MCF 10A (cell line): Measurements from ENCODE around the gene ADIPOR1. TPM values are rescaled to one million over a fixed set of nuclear protein-coding genes. Genes with fewer than 3 reads are reported as not detected.

Experiments
- BruUV-seq: library from RNA; stranded (reverse); fragments of 400-500 nt; replicated peaks from 2 replicates; lab custom pipeline; 2021; lab: Mats Ljungman, UMichigan
- CTCF ChIA-PET: fragments of 300-600 bp; sonication (Branson Sonifier 250); formaldehyde crosslinking; extraction: SDS; loops from one replicate; lab custom pipeline; 2021; ENCODE audit warnings: antibody characterized with exemption, inconsistent platforms; lab: Yijun Ruan, JAX
- POLR2A ChIA-PET: fragments of 300-600, 350-650 bp; sonication (Branson Sonifier 250); formaldehyde crosslinking; extraction: SDS; loops from one replicate; lab custom pipeline; 2020; ENCODE audit warnings: antibody characterized with exemption, inconsistent platforms; lab: Yijun Ruan, JAX
- DNase-seq: peaks from one replicate; pipeline ENCODE4 v3.0.0-alpha.2; 2018; ENCODE audit not compliant: unreplicated experiment
- H3K27ac Mint-ChIP-seq: one replicate; pipeline ENCODE4 v1.8.0; 2022; ENCODE audit warnings: mild to moderate bottlenecking, low read depth, mixed read lengths; ENCODE audit not compliant: unreplicated experiment
- H3K27me3 Mint-ChIP-seq: one replicate; pipeline ENCODE4 v1.8.0; 2022; ENCODE audit warnings: mixed read lengths; ENCODE audit not compliant: insufficient read depth, unreplicated experiment
- H3K36me3 Mint-ChIP-seq: one replicate; pipeline ENCODE4 v1.8.0; 2022; ENCODE audit warnings: mild to moderate bottlenecking, moderate library complexity, mixed read lengths; ENCODE audit not compliant: insufficient read depth, unreplicated experiment
- H3K4me1 Mint-ChIP-seq: one replicate; pipeline ENCODE4 v1.8.0; 2022; ENCODE audit warnings: mixed read lengths; ENCODE audit not compliant: insufficient read depth, unreplicated experiment
- H3K4me3 Mint-ChIP-seq: one replicate; pipeline ENCODE4 v1.8.0; 2022; ENCODE audit warnings: mild to moderate bottlenecking, moderate library complexity, mixed read lengths; ENCODE audit not compliant: unreplicated experiment
- H3K9me3 Mint-ChIP-seq: one replicate; pipeline ENCODE4 v1.8.0; 2022; ENCODE audit warnings: mixed read lengths; ENCODE audit not compliant: unreplicated experiment
- CTCF ChIP-seq: fragments of 200-600 bp; IDR thresholded peaks from one replicate; pipeline ENCODE4 v1.8.0; 2022; ENCODE audit warnings: antibody characterized with exemption, mild to moderate bottlenecking; ENCODE audit not compliant: unreplicated experiment
- intact Hi-C: fragments of 100-400 bp; cut with micrococcal nuclease; formaldehyde crosslinking; loops from 2 replicates; pipeline ENCODE4 v1.14.1; 2022
- total RNA-seq: library from RNA; stranded (reverse); gene quantifications from 2 replicates; pipeline ENCODE4 v1.2.3, GENCODE V29; 2022

ADIPOR1 gene
- total RNA-seq, 1 experiment from 2014 or later = 157 TPM

GRCh38 chr1:202967684-202968281 is 9.7 kb upstream of the ADIPOR1 start:
- TF ChIP-seq CTCF = no peak
- ChIA-PET POLR2A (interaction anchor here (0.8 to 5.7 kb wide), 16 partner anchors 9 to 224 kb away, joined by 3 to 88 read pairs (median 5); partner anchors contain the start of genes ADIPOR1, KDM5B, KLHL12 and PCAT6), CTCF (interaction anchor here (0.6 to 1.8 kb wide), 20 partner anchors 8 to 969 kb away, joined by 3 to 19 read pairs (median 4); partner anchors contain the start of genes KLHL12, RABIF and TMEM183A)
- no peaks in the 10 kb centered on the region for H3K27me3 Mint-ChIP-seq
- H3K27ac Mint-ChIP-seq = peak overlapping the region; percentile 46
- peak overlapping the region; percentile 79 for H3K4me3 Mint-ChIP-seq
- no TSS peak for BruUV-seq
- H3K9me3 Mint-ChIP-seq = no peaks in the 10 kb centered on the region
- H3K4me1 Mint-ChIP-seq = peaks cover 29% of the 10 kb centered on the region
- no peak for DNase-seq
- peaks cover 23% of the 10 kb centered on the region for H3K36me3 Mint-ChIP-seq
- intact Hi-C loops = loop anchor here (5.0 kb wide), 1 partner anchor 80 kb away; the partner anchor contains the start of gene RABIF

GRCh38 chr1:202966006-202966898 is 8.1 kb upstream of the ADIPOR1 start:
- peak; percentile 14 for DNase-seq

GRCh38 chr1:202965422-202965821 is 7.3 kb upstream of the ADIPOR1 start:
- peak; percentile 54 for DNase-seq
- Mint-ChIP-seq H3K4me3 (peak overlapping the region; percentile 79), H3K4me1 (peaks cover 30% of the 10 kb centered on the region), H3K27me3 (no peaks in the 10 kb centered on the region), H3K9me3 (no peaks in the 10 kb centered on the region), H3K27ac (peak overlapping the region; percentile 77), H3K36me3 (peaks cover 31% of the 10 kb centered on the region)
- POLR2A ChIA-PET = interaction anchor here (0.7 to 5.7 kb wide), 9 partner anchors 10 to 172 kb away, joined by 3 to 88 read pairs (median 4); partner anchors contain the start of genes KLHL12, PCAT6 and TMEM183A
- TF ChIP-seq CTCF = no peak
- intact Hi-C loops = loop anchor here (5.0 kb wide), 1 partner anchor 78 kb away; the partner anchor contains the start of gene RABIF
- no TSS peak for BruUV-seq
- CTCF ChIA-PET = interaction anchor here (0.5 to 1.2 kb wide), 3 partner anchors 26 to 43 kb away, joined by 3 to 4 read pairs (median 4); no protein-coding TSS in a partner anchor

More at GRCh38 chr1:202966006-202966898, 8.1 kb upstream of the ADIPOR1 start:
- CTCF ChIA-PET = interaction anchor here (0.5 to 1.3 kb wide), 4 partner anchors 12 to 314 kb away, joined by 3 to 4 read pairs (median 3); no protein-coding TSS in a partner anchor
- no peaks in the 10 kb centered on the region for H3K9me3 Mint-ChIP-seq
- intact Hi-C loops = loop anchor here (5.0 kb wide), 1 partner anchor 79 kb away; the partner anchor contains the start of gene RABIF
- H3K27ac Mint-ChIP-seq = peak overlapping the region; percentile 77
- H3K4me1 Mint-ChIP-seq = peaks cover 29% of the 10 kb centered on the region
- POLR2A ChIA-PET = interaction anchor here (0.7 to 5.7 kb wide), 12 partner anchors 9 to 173 kb away, joined by 3 to 88 read pairs (median 5); partner anchors contain the start of genes KLHL12, PCAT6, RABIF and TMEM183A
- H3K4me3 Mint-ChIP-seq = peak overlapping the region; percentile 79
- peaks cover 31% of the 10 kb centered on the region for H3K36me3 Mint-ChIP-seq
- BruUV-seq = TSS peak; percentile 27
- H3K27me3 Mint-ChIP-seq = no peaks in the 10 kb centered on the region
- no peak for TF ChIP-seq CTCF
